HepG2 (cell line): Measurements from ENCODE around the gene ADRA2A. TPM values are rescaled to one million over a fixed set of nuclear protein-coding genes. Genes with fewer than 3 reads are reported as not detected.

Source experiments
- CBX1 ChIP-seq: IDR thresholded peaks from one replicate; pipeline ENCODE4 v1.6.1; 2016; ENCODE audit warnings: antibody characterized with exemption, low read depth
- CBX2 ChIP-seq, 2 experiments: fragments of 200-600 bp in 1 of 2; sonication (generic); formaldehyde crosslinking in 1 of 2; IDR thresholded peaks; 2 replicates each; pipeline versions ENCODE4 v1.7.0 to v1.8.1; 2018 to 2022; ENCODE audit warnings: low read depth in 2 of 2, low read length in 1 of 2, mild to moderate bottlenecking in 1 of 2, missing genetic modification reagents in 1 of 2
- CERS6 ChIP-seq: sonication (generic); formaldehyde crosslinking; IDR thresholded peaks from 2 replicates; pipeline ENCODE4 v1.5.0; 2020; ENCODE audit warnings: missing genetic modification reagents
- DBP ChIP-seq: sonication (generic); formaldehyde crosslinking; IDR thresholded peaks from 2 replicates; pipeline ENCODE4 v1.4.0; 2020; ENCODE audit warnings: missing genetic modification reagents; ENCODE audit errors: not compliant biosample characterization
- FOSL2 ChIP-seq: sonication (generic); formaldehyde crosslinking; IDR thresholded peaks from 2 replicates; pipeline ENCODE4 v1.4.0; 2020; ENCODE audit warnings: missing genetic modification reagents
- HOXD1 ChIP-seq: sonication (generic); formaldehyde crosslinking; IDR thresholded peaks from 2 replicates; pipeline ENCODE4 v1.5.0; 2020; ENCODE audit warnings: missing genetic modification reagents
- MED8 ChIP-seq: sonication (generic); formaldehyde crosslinking; IDR thresholded peaks from 2 replicates; pipeline ENCODE4 v1.8.1; 2023; ENCODE audit warnings: mild to moderate bottlenecking, missing genetic modification reagents; ENCODE audit not compliant: insufficient replicate concordance
- MTA1 ChIP-seq: sonication (generic); formaldehyde crosslinking; IDR thresholded peaks from 2 replicates; pipeline ENCODE4 v1.4.0; 2020; ENCODE audit warnings: missing genetic modification reagents, mild to moderate bottlenecking, borderline replicate concordance
- PTBP1 ChIP-seq: fragments of 200-400 bp; formaldehyde crosslinking; IDR thresholded peaks from 2 replicates; pipeline ENCODE4 v1.6.1; 2018; ENCODE audit warnings: low read length, low read depth; ENCODE audit not compliant: poor library complexity, severe bottlenecking
- SAFB2 ChIP-seq: sonication (generic); formaldehyde crosslinking; IDR thresholded peaks from 2 replicates; pipeline ENCODE4 v1.5.1; 2020; ENCODE audit warnings: missing genetic modification reagents, low read depth, mild to moderate bottlenecking, borderline replicate concordance
- SATB2 ChIP-seq: sonication (generic); formaldehyde crosslinking; IDR thresholded peaks from 2 replicates; pipeline ENCODE4 v1.5.0; 2020; ENCODE audit warnings: missing genetic modification reagents
- SUZ12 ChIP-seq: fragments of 150-350 bp; IDR thresholded peaks from 2 replicates; pipeline ENCODE4 v1.6.1; 2014; ENCODE audit warnings: low read depth, low read length
- TFE3 ChIP-seq: IDR thresholded peaks from 2 replicates; pipeline ENCODE4 v1.6.1; 2016
- ZBTB10 ChIP-seq: sonication (generic); formaldehyde crosslinking; IDR thresholded peaks from 2 replicates; pipeline ENCODE4 v1.4.0; 2020; ENCODE audit warnings: missing genetic modification reagents, borderline replicate concordance
- ZNF329 ChIP-seq: sonication (generic); formaldehyde crosslinking; IDR thresholded peaks from 2 replicates; pipeline ENCODE4 v1.9.0; 2021; ENCODE audit warnings: low read depth, mild to moderate bottlenecking, missing genetic modification reagents
- ZNF687 ChIP-seq: sonication (generic); formaldehyde crosslinking; IDR thresholded peaks from 2 replicates; pipeline ENCODE4 v1.5.1; 2020; ENCODE audit warnings: mild to moderate bottlenecking, missing genetic modification reagents, moderate library complexity
- ZNF770 ChIP-seq: sonication (generic); formaldehyde crosslinking; IDR thresholded peaks from 2 replicates; pipeline ENCODE4 v1.5.0; 2020; ENCODE audit warnings: mild to moderate bottlenecking, missing genetic modification reagents
- polyA plus RNA-seq, 8 experiments: library from polyadenylated mRNA; depleted of rRNA in 3 of 8; stranded (reverse) in 7 of 8; unstranded in 1 of 8; fragments of >200 nt; fragmentation: Illumina TruSeq in 4 of 8; extraction: Trizol in 4 of 8; gene quantifications; 2 replicates each; pipeline versions ENCODE4 v1.2.1 to v1.2.3, GENCODE V29; 2011 to 2016; ENCODE audit warnings: low read depth in 4 of 8, missing spikeins in 1 of 8, mixed read lengths in 1 of 8; ENCODE audit not compliant: insufficient read depth in 1 of 8
- total RNA-seq, 5 experiments: library from RNA; depleted of rRNA; stranded (reverse); fragments of >200 nt; fragmentation: Illumina TruSeq; extraction: Trizol; gene quantifications; 2 replicates each; pipeline ENCODE4 v1.2.3, GENCODE V29; 2016; ENCODE audit warnings: low read depth in 1 of 5

The ADRA2A gene
- total and polyA plus RNA-seq, 2 of the 13 experiments (the other 11 are each of a cell fraction or from before 2014, with no cell fraction given) = 0.01 TPM; not detected in 1

- TF ChIP-seq ZNF329 (CRISPR knock-in tag) = no peak
- TF ChIP-seq SUZ12 = no peak
- TF ChIP-seq PTBP1 = no peak
- no peak for TF ChIP-seq ZBTB10 (CRISPR knock-in tag)
- peak; percentile 30; the same call in 1 of the 2 replicates for TF ChIP-seq ZNF687 (CRISPR knock-in tag)
- TF ChIP-seq MED8 (CRISPR knock-in tag) = no peak
- no peak for TF ChIP-seq FOSL2
- no peak for TF ChIP-seq MTA1 (CRISPR knock-in tag)
- no peak for TF ChIP-seq TFE3 (CRISPR knock-in tag)
- no peak for TF ChIP-seq CBX2 (IDR thresholded peaks at IDR 0.05; ENCODE audit: low read depth, low read length)
- no peak for TF ChIP-seq CBX2 (CRISPR knock-in tag; IDR thresholded peaks at IDR 0.05; ENCODE audit: low read depth)
- no peak for TF ChIP-seq CBX1
- no peak for TF ChIP-seq SAFB2 (CRISPR knock-in tag)
- no peak for TF ChIP-seq SATB2 (CRISPR knock-in tag)
- TF ChIP-seq CERS6 (CRISPR knock-in tag) = no peak
- TF ChIP-seq HOXD1 (CRISPR knock-in tag) = no peak
- TF ChIP-seq DBP (CRISPR knock-in tag) = no peak
- no peak for TF ChIP-seq ZNF770 (CRISPR knock-in tag)
These were observed 593 bp upstream of the ADRA2A start (continued) for GRCh38 chr10:111076191-111076681.
